ENCODE measurements around the gene CGRRF1. TPM values are rescaled to one million over a fixed set of nuclear protein-coding genes. Genes with fewer than 3 reads are reported as not detected.

Gene CGRRF1
- total RNA-seq, 4 donors from 2014 or later, result 16.5 to 28.8 (median 21.2) TPM

GRCh38 chr14:54572316-54572715 is 62.6 kb downstream of the CGRRF1 start:
- no peak for TF ChIP-seq POLR2A (IDR thresholded peaks at IDR 0.05)
- TF ChIP-seq EP300 (IDR thresholded peaks at IDR 0.05), result no peak
- peak in 1 of 5 experiments; percentile 28 for TF ChIP-seq CTCF (IDR thresholded peaks at IDR 0.05)
- H3K36me3 ChIP-seq, result peaks cover 0 to 22% (median 0%) of the 10 kb centered on the region in 3 donors
- no peak overlapping the region for H3K4me3 ChIP-seq
- no peak for DNase-seq (ENCODE audit: low spot score in 2 of 2)
- no peaks in the 10 kb centered on the region for H3K27me3 ChIP-seq
- 94 to 95% methylated on average over 2 of the region's 2 CpGs for WGBS, 2 donors
- H3K9me3 ChIP-seq, result peaks cover 0 to 9% (median 1%) of the 10 kb centered on the region in 4 donors
- peaks cover 0 to 49% (median 10%) of the 10 kb centered on the region in 4 donors for H3K4me1 ChIP-seq
- no peak overlapping the region for H3K27ac ChIP-seq

- no peaks in the 10 kb centered on the region for H3K27me3 ChIP-seq
- 94 to 96% methylated on average over 6 of the region's 6 CpGs for WGBS, 2 donors
- no peak for TF ChIP-seq CTCF (IDR thresholded peaks at IDR 0.05)
- no peak for TF ChIP-seq POLR2A (IDR thresholded peaks at IDR 0.05)
- no peak for TF ChIP-seq EP300 (IDR thresholded peaks at IDR 0.05)
- DNase-seq (ENCODE audit: low spot score in 2 of 2), result no peak
- H3K4me1 ChIP-seq, result peaks cover 0 to 46% (median under 1%) of the 10 kb centered on the region in 4 donors
- peaks cover 0 to 22% (median 0%) of the 10 kb centered on the region in 3 donors for H3K36me3 ChIP-seq
- H3K27ac ChIP-seq, result no peak overlapping the region
- peaks cover 0 to 9% (median 1%) of the 10 kb centered on the region in 4 donors for H3K9me3 ChIP-seq
- H3K4me3 ChIP-seq, result no peak overlapping the region
Observed at GRCh38 chr14:54574528-54574927, 64.8 kb downstream of the CGRRF1 start.

GRCh38 chr14:54577494-54577893 is 67.8 kb downstream of the CGRRF1 start:
- TF ChIP-seq EP300 (IDR thresholded peaks at IDR 0.05) (no peak), POLR2A (IDR thresholded peaks at IDR 0.05) (no peak), CTCF (IDR thresholded peaks at IDR 0.05) (no peak)

GRCh38 chr14:54577977-54578376 is 68.3 kb downstream of the CGRRF1 start:
- no peaks in the 10 kb centered on the region for H3K27me3 ChIP-seq
- H3K4me3 ChIP-seq, result no peak overlapping the region
- no peak overlapping the region for H3K27ac ChIP-seq
- H3K4me1 ChIP-seq, result peaks cover 0 to 46% (median 4%) of the 10 kb centered on the region in 4 donors
- WGBS, 2 donors, result 47 to 53% methylated on average over 3 of the region's 3 CpGs
- no peaks in the 10 kb centered on the region for H3K9me3 ChIP-seq
- TF ChIP-seq EP300 (IDR thresholded peaks at IDR 0.05) (no peak), POLR2A (IDR thresholded peaks at IDR 0.05) (no peak), CTCF (IDR thresholded peaks at IDR 0.05) (no peak)
- no peak for DNase-seq (ENCODE audit: low spot score in 2 of 2)
- peaks cover 0 to 10% (median 0%) of the 10 kb centered on the region in 3 donors for H3K36me3 ChIP-seq

More at GRCh38 chr14:54577494-54577893, 67.8 kb downstream of the CGRRF1 start:
- Histone ChIP-seq H3K27ac (no peak overlapping the region), H3K9me3 (peaks cover 0 to 4% (median 0%) of the 10 kb centered on the region in 4 donors), H3K36me3 (peaks cover 0 to 13% (median 0%) of the 10 kb centered on the region in 3 donors), H3K27me3 (no peaks in the 10 kb centered on the region), H3K4me1 (peaks cover 0 to 42% (median 3%) of the 10 kb centered on the region in 4 donors), H3K4me3 (no peak overlapping the region)
- WGBS, 2 donors, result 84 to 91% methylated on average over 6 of the region's 6 CpGs
- no peak for DNase-seq (ENCODE audit: low spot score in 2 of 2)

GRCh38 chr14:54579621-54580020 is 69.9 kb downstream of the CGRRF1 start:
- Histone ChIP-seq H3K4me3 (no peak overlapping the region), H3K27ac (no peak overlapping the region), H3K36me3 (no peaks in the 10 kb centered on the region), H3K4me1 (peaks cover 0 to 55% (median 4%) of the 10 kb centered on the region in 4 donors), H3K27me3 (no peaks in the 10 kb centered on the region), H3K9me3 (no peaks in the 10 kb centered on the region)
- no peak for TF ChIP-seq EP300 (IDR thresholded peaks at IDR 0.05)
- TF ChIP-seq POLR2A (IDR thresholded peaks at IDR 0.05), result no peak
- TF ChIP-seq CTCF (IDR thresholded peaks at IDR 0.05), result no peak
- DNase-seq (ENCODE audit: low spot score in 2 of 2), result no peak
- WGBS, 2 donors, result 12 to 15% methylated on average over 1 of the region's 1 CpG
